ENCODE measurements around the gene NEAT1.

Gene NEAT1

GRCh38 chr11:65379698-65380459 is 42.7 kb upstream of the NEAT1 start:
- Histone ChIP-seq H3K27me3 (ENCODE audit: control insufficient read depth in 5 of 5, insufficient read depth in 4 of 5, low read length in 5 of 5) (no peaks in the 10 kb centered on the region), H3K36me3 (ENCODE audit: control insufficient read depth in 5 of 5, insufficient read depth in 5 of 5, low read length in 5 of 5) (peaks cover 0 to 6% (median 0%) of the 10 kb centered on the region in 5 donors), H3K4me1 (ENCODE audit: control insufficient read depth in 5 of 5, insufficient read depth in 5 of 5, low read length in 5 of 5) (peaks cover 15 to 45% (median 33%) of the 10 kb centered on the region in 5 donors), H3K9me3 (ENCODE audit: control insufficient read depth in 5 of 5, low read length in 5 of 5) (no peaks in the 10 kb centered on the region), H3K27ac (ENCODE audit: low read depth, low read length) (no peak overlapping the region), H3K4me3 (ENCODE audit: low read depth in 1 of 5, low read length in 5 of 5) (no peak overlapping the region), H3K9ac (ENCODE audit: low read length in 5 of 5) (no peak overlapping the region)

- Histone ChIP-seq H3K36me3 (ENCODE audit: control insufficient read depth in 5 of 5, insufficient read depth in 5 of 5, low read length in 5 of 5) (peaks cover 0 to 6% (median 0%) of the 10 kb centered on the region in 5 donors), H3K9ac (ENCODE audit: low read length in 5 of 5) (peak overlapping the region in 1 of 5 donors; percentile 47), H3K4me1 (ENCODE audit: control insufficient read depth in 5 of 5, insufficient read depth in 5 of 5, low read length in 5 of 5) (peaks cover 23 to 53% (median 40%) of the 10 kb centered on the region in 5 donors), H3K4me3 (ENCODE audit: low read depth in 1 of 5, low read length in 5 of 5) (no peak overlapping the region), H3K27me3 (ENCODE audit: control insufficient read depth in 5 of 5, insufficient read depth in 4 of 5, low read length in 5 of 5) (peaks cover 0 to 6% (median 0%) of the 10 kb centered on the region in 5 donors), H3K27ac (ENCODE audit: low read depth, low read length) (no peak overlapping the region), H3K9me3 (ENCODE audit: control insufficient read depth in 5 of 5, low read length in 5 of 5) (no peaks in the 10 kb centered on the region)
Observed at GRCh38 chr11:65380460-65381119, 42.0 kb upstream of the NEAT1 start.

GRCh38 chr11:65381716-65382032 is 40.9 kb upstream of the NEAT1 start:
- Histone ChIP-seq H3K27ac (ENCODE audit: low read depth, low read length) (peak overlapping the region; percentile 100), H3K4me3 (ENCODE audit: low read depth in 1 of 5, low read length in 5 of 5) (peak overlapping the region; percentile 61 to 66 (median 64)), H3K9me3 (ENCODE audit: control insufficient read depth in 5 of 5, low read length in 5 of 5) (no peaks in the 10 kb centered on the region), H3K27me3 (ENCODE audit: control insufficient read depth in 5 of 5, insufficient read depth in 4 of 5, low read length in 5 of 5) (peaks cover 0 to 6% (median 0%) of the 10 kb centered on the region in 5 donors), H3K9ac (ENCODE audit: low read length in 5 of 5) (peak overlapping the region; percentile 75 to 90 (median 83)), H3K36me3 (ENCODE audit: control insufficient read depth in 5 of 5, insufficient read depth in 5 of 5, low read length in 5 of 5) (peaks cover 0 to 6% (median 0%) of the 10 kb centered on the region in 5 donors), H3K4me1 (ENCODE audit: control insufficient read depth in 5 of 5, insufficient read depth in 5 of 5, low read length in 5 of 5) (peaks cover 24 to 62% (median 44%) of the 10 kb centered on the region in 5 donors)

GRCh38 chr11:65382033-65382803 is 40.4 kb upstream of the NEAT1 start, which contains the start of gene SLC25A45:
TSS of gene SLC25A45 (minus strand) at chr11:65382646. CDS start at chr11:65381951, 695 bp downstream.
- Histone ChIP-seq H3K36me3 (ENCODE audit: control insufficient read depth in 5 of 5, insufficient read depth in 5 of 5, low read length in 5 of 5) (peaks cover 0 to 6% (median 0%) of the 10 kb centered on the region in 5 donors), H3K4me3 (ENCODE audit: low read depth in 1 of 5, low read length in 5 of 5) (peak within 1 kb of the TSS; percentile 61 to 66 (median 65)), H3K4me1 (ENCODE audit: control insufficient read depth in 5 of 5, insufficient read depth in 5 of 5, low read length in 5 of 5) (peaks cover 24 to 67% (median 50%) of the 10 kb centered on the region in 5 donors), H3K9me3 (ENCODE audit: control insufficient read depth in 5 of 5, low read length in 5 of 5) (no peaks in the 10 kb centered on the region), H3K9ac (ENCODE audit: low read length in 5 of 5) (peak within 1 kb of the TSS; percentile 78 to 91 (median 87)), H3K27me3 (ENCODE audit: control insufficient read depth in 5 of 5, insufficient read depth in 4 of 5, low read length in 5 of 5) (peaks cover 0 to 6% (median 0%) of the 10 kb centered on the region in 5 donors), H3K27ac (ENCODE audit: low read depth, low read length) (peak within 1 kb of the TSS; percentile 100)

- peak overlapping the region; percentile 100 for H3K27ac ChIP-seq (ENCODE audit: low read depth, low read length)
- H3K4me1 ChIP-seq (ENCODE audit: control insufficient read depth in 5 of 5, insufficient read depth in 5 of 5, low read length in 5 of 5) = peaks cover 24 to 74% (median 54%) of the 10 kb centered on the region in 5 donors
- H3K36me3 ChIP-seq (ENCODE audit: control insufficient read depth in 5 of 5, insufficient read depth in 5 of 5, low read length in 5 of 5) = peaks cover 0 to 6% (median 0%) of the 10 kb centered on the region in 5 donors
- no peaks in the 10 kb centered on the region for H3K9me3 ChIP-seq (ENCODE audit: control insufficient read depth in 5 of 5, low read length in 5 of 5)
- H3K9ac ChIP-seq (ENCODE audit: low read length in 5 of 5) = peak overlapping the region; percentile 69 to 91 (median 86)
- peak overlapping the region; percentile 52 to 66 (median 65) for H3K4me3 ChIP-seq (ENCODE audit: low read depth in 1 of 5, low read length in 5 of 5)
- H3K27me3 ChIP-seq (ENCODE audit: control insufficient read depth in 5 of 5, insufficient read depth in 4 of 5, low read length in 5 of 5) = peaks cover 0 to 6% (median 0%) of the 10 kb centered on the region in 5 donors
Observed at GRCh38 chr11:65382804-65383368, 39.7 kb upstream of the NEAT1 start.

GRCh38 chr11:65383778-65384177 is 38.8 kb upstream of the NEAT1 start:
- H3K27ac ChIP-seq (ENCODE audit: low read depth, low read length) = peak overlapping the region; percentile 100
- H3K4me3 ChIP-seq (ENCODE audit: low read depth in 1 of 5, low read length in 5 of 5) = peak overlapping the region in 2 of 5 donors; percentile 19 to 67
- H3K4me1 ChIP-seq (ENCODE audit: control insufficient read depth in 5 of 5, insufficient read depth in 5 of 5, low read length in 5 of 5) = peaks cover 27 to 77% (median 61%) of the 10 kb centered on the region in 5 donors
- peak overlapping the region; percentile 57 to 99 (median 87) for H3K9ac ChIP-seq (ENCODE audit: low read length in 5 of 5)
- peaks cover 0 to 6% (median 0%) of the 10 kb centered on the region in 5 donors for H3K27me3 ChIP-seq (ENCODE audit: control insufficient read depth in 5 of 5, insufficient read depth in 4 of 5, low read length in 5 of 5)
- H3K9me3 ChIP-seq (ENCODE audit: control insufficient read depth in 5 of 5, low read length in 5 of 5) = no peaks in the 10 kb centered on the region
- H3K36me3 ChIP-seq (ENCODE audit: control insufficient read depth in 5 of 5, insufficient read depth in 5 of 5, low read length in 5 of 5) = peaks cover 0 to 13% (median 0%) of the 10 kb centered on the region in 5 donors

GRCh38 chr11:65384301-65384889 is 38.2 kb upstream of the NEAT1 start:
- peaks cover 29 to 83% (median 67%) of the 10 kb centered on the region in 5 donors for H3K4me1 ChIP-seq (ENCODE audit: control insufficient read depth in 5 of 5, insufficient read depth in 5 of 5, low read length in 5 of 5)

GRCh38 chr11:65386307-65387140 is 36.1 kb upstream of the NEAT1 start, which contains the start of gene FRMD8:
TSS of gene FRMD8 (plus strand) at chr11:65386637. CDS start at chr11:65387037, 400 bp downstream.
- peaks cover 35 to 96% (median 87%) of the 10 kb centered on the region in 5 donors for H3K4me1 ChIP-seq (ENCODE audit: control insufficient read depth in 5 of 5, insufficient read depth in 5 of 5, low read length in 5 of 5)
- H3K9me3 ChIP-seq (ENCODE audit: control insufficient read depth in 5 of 5, low read length in 5 of 5) = no peaks in the 10 kb centered on the region
- H3K9ac ChIP-seq (ENCODE audit: low read length in 5 of 5) = peak within 1 kb of the TSS; percentile 86 to 99 (median 93)
- peaks cover 0 to 22% (median 7%) of the 10 kb centered on the region in 5 donors for H3K36me3 ChIP-seq (ENCODE audit: control insufficient read depth in 5 of 5, insufficient read depth in 5 of 5, low read length in 5 of 5)
- peak within 1 kb of the TSS; percentile 100 for H3K27ac ChIP-seq (ENCODE audit: low read depth, low read length)
- peaks cover 0 to 6% (median 0%) of the 10 kb centered on the region in 5 donors for H3K27me3 ChIP-seq (ENCODE audit: control insufficient read depth in 5 of 5, insufficient read depth in 4 of 5, low read length in 5 of 5)
- peak within 1 kb of the TSS; percentile 67 to 96 (median 85) for H3K4me3 ChIP-seq (ENCODE audit: low read depth in 1 of 5, low read length in 5 of 5)

More at GRCh38 chr11:65384301-65384889, 38.2 kb upstream of the NEAT1 start:
- Histone ChIP-seq H3K27ac (ENCODE audit: low read depth, low read length) (peak overlapping the region; percentile 100), H3K36me3 (ENCODE audit: control insufficient read depth in 5 of 5, insufficient read depth in 5 of 5, low read length in 5 of 5) (peaks cover 0 to 16% (median 3%) of the 10 kb centered on the region in 5 donors), H3K4me3 (ENCODE audit: low read depth in 1 of 5, low read length in 5 of 5) (peak overlapping the region in 3 of 5 donors; percentile 19 to 67 (median 32)), H3K27me3 (ENCODE audit: control insufficient read depth in 5 of 5, insufficient read depth in 4 of 5, low read length in 5 of 5) (peaks cover 0 to 6% (median 0%) of the 10 kb centered on the region in 5 donors), H3K9me3 (ENCODE audit: control insufficient read depth in 5 of 5, low read length in 5 of 5) (no peaks in the 10 kb centered on the region), H3K9ac (ENCODE audit: low read length in 5 of 5) (peak overlapping the region; percentile 57 to 99 (median 87))
